ENCODE results near the gene PRKG1. TPM values are rescaled to one million over a fixed set of nuclear protein-coding genes. Genes with fewer than 3 reads are reported as not detected.

PRKG1 gene
- total and polyA plus RNA-seq, 2 experiments from 2014 or later, result 18.2 to 21.1 TPM

DNA sequence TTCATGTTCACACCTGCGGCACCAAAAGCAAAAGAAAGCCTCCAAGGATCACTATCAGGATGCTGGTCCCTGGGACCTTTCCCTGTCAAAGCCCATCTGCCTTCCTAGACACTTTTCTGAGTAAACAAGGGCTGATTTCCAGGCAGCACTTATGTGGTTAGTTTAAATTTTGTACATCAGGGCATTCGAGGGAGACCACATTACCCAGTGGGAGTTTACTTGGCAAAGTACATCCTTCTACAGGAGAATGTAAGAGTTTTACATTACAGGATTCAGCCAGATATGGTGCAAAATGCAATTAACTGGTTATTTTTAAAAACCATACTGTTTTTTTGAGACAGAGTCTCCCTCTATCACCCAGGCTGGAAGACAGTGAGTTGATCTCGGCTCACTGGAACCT is 493.0 kb downstream of the PRKG1 start:
- Histone ChIP-seq H2AFZ (no peak overlapping the region), H3F3A (replicated peaks; ENCODE audit: low read depth) (no peaks in the 10 kb centered on the region), H3K36me3 (ENCODE audit: insufficient read depth) (no peaks in the 10 kb centered on the region), H3K4me1 (ENCODE audit: insufficient read depth) (peaks cover 23% of the 10 kb centered on the region), H3K4me3 (no peak overlapping the region), H3K27me3 (ENCODE audit: insufficient read depth) (no peaks in the 10 kb centered on the region), H3K79me2 (replicated peaks; ENCODE audit: insufficient read depth) (no peaks in the 10 kb centered on the region), H4K20me1 (replicated peaks; ENCODE audit: insufficient read depth) (no peaks in the 10 kb centered on the region), H3K9me2 (ENCODE audit: insufficient read depth) (no peaks in the 10 kb centered on the region), H3K4me2 (no peak overlapping the region), H3K27ac (ENCODE audit: low read depth) (no peak overlapping the region)
- no peaks in the 10 kb centered on the region for H3K36me3 Mint-ChIP-seq (ENCODE audit: low read depth)
- no peaks in the 10 kb centered on the region for H3K27me3 Mint-ChIP-seq (ENCODE audit: insufficient read depth, low read depth, poor library complexity)
- no peaks in the 10 kb centered on the region for H3K9me3 Mint-ChIP-seq
- H3K27ac Mint-ChIP-seq, result no peak overlapping the region
- TF ChIP-seq ZNF462 (CRISPR knock-in tag; IDR thresholded peaks at IDR 0.05) (no peak), ZNF114 (CRISPR knock-in tag; IDR thresholded peaks at IDR 0.05) (no peak), JUNB (IDR thresholded peaks at IDR 0.05; ENCODE audit: unreplicated experiment) (no peak), REST (IDR thresholded peaks at IDR 0.05; ENCODE audit: unreplicated experiment) (no peak), STAT1 (IDR thresholded peaks at IDR 0.05; ENCODE audit: unreplicated experiment) (no peak), EZH2phosphoT487 (IDR thresholded peaks at IDR 0.05; ENCODE audit: unreplicated experiment) (no peak), CREB1 (CRISPR knock-in tag; IDR thresholded peaks at IDR 0.05; ENCODE audit: low read depth) (no peak), EZH2 (IDR thresholded peaks at IDR 0.05; ENCODE audit: low read depth, unreplicated experiment) (no peak), POLR2AphosphoS5 (IDR thresholded peaks at IDR 0.05; ENCODE audit: low read depth) (no peak), ZNF331 (CRISPR knock-in tag; IDR thresholded peaks at IDR 0.05; ENCODE audit: low read depth) (no peak), NANOG (IDR thresholded peaks at IDR 0.05; ENCODE audit: borderline replicate concordance) (no peak)
- TF ChIP-seq, protein P1, sequence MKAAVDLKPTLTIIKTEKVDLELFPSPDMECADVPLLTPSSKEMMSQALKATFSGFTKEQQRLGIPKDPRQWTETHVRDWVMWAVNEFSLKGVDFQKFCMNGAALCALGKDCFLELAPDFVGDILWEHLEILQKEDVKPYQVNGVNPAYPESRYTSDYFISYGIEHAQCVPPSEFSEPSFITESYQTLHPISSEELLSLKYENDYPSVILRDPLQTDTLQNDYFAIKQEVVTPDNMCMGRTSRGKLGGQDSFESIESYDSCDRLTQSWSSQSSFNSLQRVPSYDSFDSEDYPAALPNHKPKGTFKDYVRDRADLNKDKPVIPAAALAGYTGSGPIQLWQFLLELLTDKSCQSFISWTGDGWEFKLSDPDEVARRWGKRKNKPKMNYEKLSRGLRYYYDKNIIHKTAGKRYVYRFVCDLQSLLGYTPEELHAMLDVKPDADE (IDR thresholded peaks at IDR 0.05), result no peak
- TF ChIP-seq, protein P2, sequence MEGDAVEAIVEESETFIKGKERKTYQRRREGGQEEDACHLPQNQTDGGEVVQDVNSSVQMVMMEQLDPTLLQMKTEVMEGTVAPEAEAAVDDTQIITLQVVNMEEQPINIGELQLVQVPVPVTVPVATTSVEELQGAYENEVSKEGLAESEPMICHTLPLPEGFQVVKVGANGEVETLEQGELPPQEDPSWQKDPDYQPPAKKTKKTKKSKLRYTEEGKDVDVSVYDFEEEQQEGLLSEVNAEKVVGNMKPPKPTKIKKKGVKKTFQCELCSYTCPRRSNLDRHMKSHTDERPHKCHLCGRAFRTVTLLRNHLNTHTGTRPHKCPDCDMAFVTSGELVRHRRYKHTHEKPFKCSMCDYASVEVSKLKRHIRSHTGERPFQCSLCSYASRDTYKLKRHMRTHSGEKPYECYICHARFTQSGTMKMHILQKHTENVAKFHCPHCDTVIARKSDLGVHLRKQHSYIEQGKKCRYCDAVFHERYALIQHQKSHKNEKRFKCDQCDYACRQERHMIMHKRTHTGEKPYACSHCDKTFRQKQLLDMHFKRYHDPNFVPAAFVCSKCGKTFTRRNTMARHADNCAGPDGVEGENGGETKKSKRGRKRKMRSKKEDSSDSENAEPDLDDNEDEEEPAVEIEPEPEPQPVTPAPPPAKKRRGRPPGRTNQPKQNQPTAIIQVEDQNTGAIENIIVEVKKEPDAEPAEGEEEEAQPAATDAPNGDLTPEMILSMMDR (conservative IDR thresholded peaks at IDR 0.05; ENCODE audit: low read depth in 2 of 2), result no peak
- no peak for ATAC-seq
- H3K4me1 Mint-ChIP-seq, result peaks cover 21% of the 10 kb centered on the region
- no peak overlapping the region for H3K4me3 Mint-ChIP-seq
- no peak for DNase-seq (ENCODE audit: low spot score)

Measured in GM23338 (cell line).